ENCODE results near the gene PIAS1. TPM values are rescaled to one million over a fixed set of nuclear protein-coding genes. Genes with fewer than 3 reads are reported as not detected.
A peak's percentile ranks its signal among the peaks of the same experiment; 100 is the strongest.

Gene PIAS1
- total RNA-seq, 1 experiment from 2014 or later = 70.7 TPM

- H3K36me3 ChIP-seq = no peaks in the 10 kb centered on the region
- H3K27ac ChIP-seq = no peak overlapping the region
- DNase-seq = no peak
- no peak overlapping the region for H3K4me3 ChIP-seq
- H3K4me1 ChIP-seq = no peaks in the 10 kb centered on the region
- no peaks in the 10 kb centered on the region for H3K9me3 ChIP-seq (replicated peaks)
- H3K27me3 ChIP-seq = no peaks in the 10 kb centered on the region; the same call in 1 of the 2 replicates
Observed at GRCh38 chr15:68027388-68027787, 26.7 kb upstream of the PIAS1 start.

- H3K27ac ChIP-seq = no peak overlapping the region
- H3K27me3 ChIP-seq = no peaks in the 10 kb centered on the region; the same call in 1 of the 2 replicates
- H3K4me1 ChIP-seq = no peaks in the 10 kb centered on the region
- H3K9me3 ChIP-seq (replicated peaks) = no peaks in the 10 kb centered on the region
- DNase-seq = no peak
- no peak overlapping the region for H3K4me3 ChIP-seq
- no peaks in the 10 kb centered on the region for H3K36me3 ChIP-seq
Observed at GRCh38 chr15:68028137-68028887, 25.8 kb upstream of the PIAS1 start.

DNA sequence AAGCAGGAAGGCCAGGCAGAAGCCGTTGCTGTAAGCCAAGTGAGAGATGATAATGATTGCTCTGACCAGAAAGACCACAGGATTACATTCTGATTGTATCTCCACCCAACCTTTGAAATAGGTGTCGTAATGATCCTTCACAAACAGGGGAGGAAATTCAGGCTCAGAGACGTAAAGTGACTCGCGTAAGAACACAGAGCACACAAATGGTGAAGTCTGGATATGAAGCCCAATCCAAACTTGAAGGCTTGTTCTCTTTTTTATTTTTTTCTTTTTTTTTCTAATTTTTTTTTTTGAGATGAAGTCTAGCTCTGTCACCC is 25.3 kb upstream of the PIAS1 start:
- DNase-seq = no peak
- no peak overlapping the region for H3K27ac ChIP-seq
- no peaks in the 10 kb centered on the region for H3K4me1 ChIP-seq
- H3K27me3 ChIP-seq = no peaks in the 10 kb centered on the region; the same call in 1 of the 2 replicates
- H3K9me3 ChIP-seq (replicated peaks) = no peaks in the 10 kb centered on the region
- no peak overlapping the region for H3K4me3 ChIP-seq
- no peaks in the 10 kb centered on the region for H3K36me3 ChIP-seq

DNA sequence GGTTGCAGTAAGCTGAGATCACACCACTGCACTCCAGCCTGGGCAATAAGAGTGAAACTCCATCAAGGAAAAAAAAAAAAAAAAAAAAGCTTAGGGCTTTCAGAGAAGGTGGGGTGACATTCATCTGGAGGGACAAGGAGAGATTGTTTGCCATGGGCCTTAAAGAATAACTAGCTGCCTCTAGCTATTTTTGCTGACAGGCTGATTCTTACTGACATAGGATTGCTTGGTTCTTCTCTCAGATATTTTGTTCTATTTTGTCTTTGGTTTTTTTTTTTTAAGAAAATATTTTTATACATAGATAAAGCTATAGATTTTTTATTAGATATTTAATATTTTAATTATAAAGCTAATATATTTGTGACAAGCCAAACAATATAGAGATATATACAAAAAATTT is 24.2 kb upstream of the PIAS1 start:
- Histone ChIP-seq H3K36me3 (no peaks in the 10 kb centered on the region), H3K4me1 (no peaks in the 10 kb centered on the region), H3K9me3 (replicated peaks) (no peaks in the 10 kb centered on the region), H3K4me3 (no peak overlapping the region), H3K27ac (no peak overlapping the region), H3K27me3 (no peaks in the 10 kb centered on the region; the same call in 1 of the 2 replicates)
- DNase-seq = no peak

DNA sequence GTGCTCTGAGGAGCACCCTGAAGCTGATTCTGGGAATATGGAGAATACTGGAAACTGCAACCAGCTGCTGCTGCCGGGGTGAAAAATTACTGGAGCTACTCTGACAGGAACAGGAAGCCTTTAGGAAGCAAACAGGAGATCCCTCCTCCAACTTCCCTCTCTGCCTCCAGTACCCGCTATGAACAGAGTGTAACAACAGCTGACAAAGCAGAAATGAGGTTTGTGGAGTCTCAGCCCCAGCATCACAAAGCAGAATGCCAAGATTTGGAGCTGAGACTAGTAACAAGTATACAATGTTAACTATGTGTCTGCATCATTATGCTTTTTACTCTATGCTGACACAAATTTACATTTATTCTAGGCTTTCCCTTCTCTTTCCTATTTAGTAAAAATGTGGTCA is 22.7 kb upstream of the PIAS1 start:
- DNase-seq = peak in 1 of 2 experiments; percentile 36
- H3K4me1 ChIP-seq = no peaks in the 10 kb centered on the region
- no peak overlapping the region for H3K27ac ChIP-seq
- no peaks in the 10 kb centered on the region for H3K9me3 ChIP-seq (replicated peaks)
- H3K27me3 ChIP-seq = no peaks in the 10 kb centered on the region; the same call in 1 of the 2 replicates
- no peak overlapping the region for H3K4me3 ChIP-seq
- no peaks in the 10 kb centered on the region for H3K36me3 ChIP-seq

DNA sequence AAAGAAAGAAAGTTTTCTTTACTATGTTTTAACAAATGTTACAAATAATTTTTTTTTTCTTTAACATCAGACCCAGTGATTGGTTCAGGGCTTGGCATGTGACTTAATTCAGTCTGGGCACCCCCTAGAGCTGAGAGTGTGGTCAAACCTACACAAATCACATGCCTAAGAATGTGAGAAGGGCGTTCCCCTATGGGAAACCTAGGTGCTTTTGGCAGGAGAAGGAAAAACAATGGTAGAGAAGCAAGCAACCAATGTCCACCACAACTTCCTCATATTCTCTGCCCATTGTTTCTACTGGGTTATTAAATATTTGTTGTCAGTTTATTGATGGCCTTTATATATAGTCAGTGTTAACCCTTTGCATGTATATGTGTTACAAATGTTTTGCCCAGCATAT is 21.4 kb upstream of the PIAS1 start:
- Histone ChIP-seq H3K27ac (no peak overlapping the region), H3K9me3 (replicated peaks) (no peaks in the 10 kb centered on the region), H3K4me1 (no peaks in the 10 kb centered on the region), H3K27me3 (no peaks in the 10 kb centered on the region; the same call in 1 of the 2 replicates), H3K4me3 (no peak overlapping the region), H3K36me3 (no peaks in the 10 kb centered on the region)
- no peak for DNase-seq

GRCh38 chr15:68034081-68034480 is 20.0 kb upstream of the PIAS1 start:
- no peak overlapping the region for H3K4me3 ChIP-seq
- H3K9me3 ChIP-seq (replicated peaks) = no peaks in the 10 kb centered on the region
- no peaks in the 10 kb centered on the region; the same call in 1 of the 2 replicates for H3K27me3 ChIP-seq
- DNase-seq = no peak
- H3K36me3 ChIP-seq = no peaks in the 10 kb centered on the region
- no peaks in the 10 kb centered on the region for H3K4me1 ChIP-seq
- no peak overlapping the region for H3K27ac ChIP-seq

GRCh38 chr15:68034719-68035293 is 19.3 kb upstream of the PIAS1 start:
- Histone ChIP-seq H3K36me3 (no peaks in the 10 kb centered on the region), H3K4me3 (no peak overlapping the region), H3K4me1 (no peaks in the 10 kb centered on the region), H3K27me3 (no peaks in the 10 kb centered on the region; the same call in 1 of the 2 replicates), H3K9me3 (replicated peaks) (no peaks in the 10 kb centered on the region), H3K27ac (no peak overlapping the region)
- no peak for DNase-seq

DNA sequence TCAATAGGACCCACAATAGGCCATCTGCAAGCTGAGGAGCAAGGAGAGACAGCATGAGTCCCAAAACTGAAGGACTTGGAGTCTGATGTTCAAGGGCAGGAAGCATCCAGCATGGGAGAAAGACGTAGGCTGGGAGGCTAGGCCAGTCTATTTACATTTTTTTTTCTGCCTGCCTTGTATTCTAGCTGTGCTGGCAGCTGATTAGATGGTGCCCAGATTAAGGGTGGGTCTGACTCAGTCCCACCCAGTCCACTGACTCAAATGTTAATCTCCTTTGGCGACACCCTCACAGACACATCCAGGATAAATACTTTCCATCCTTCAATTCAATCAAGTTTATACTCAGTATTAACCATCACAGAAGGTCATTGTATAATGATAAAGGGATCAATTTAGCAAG is 15.9 kb upstream of the PIAS1 start:
- no peaks in the 10 kb centered on the region for H3K9me3 ChIP-seq (replicated peaks)
- H3K36me3 ChIP-seq = no peaks in the 10 kb centered on the region
- no peak overlapping the region for H3K27ac ChIP-seq
- no peak overlapping the region for H3K4me3 ChIP-seq
- H3K27me3 ChIP-seq = no peaks in the 10 kb centered on the region; the same call in 1 of the 2 replicates
- DNase-seq = no peak
- no peaks in the 10 kb centered on the region; the same call in 1 of the 2 replicates for H3K4me1 ChIP-seq

GRCh38 chr15:68040144-68040543 is 14.0 kb upstream of the PIAS1 start:
- no peaks in the 10 kb centered on the region for H3K36me3 ChIP-seq
- no peak overlapping the region for H3K27ac ChIP-seq
- H3K4me3 ChIP-seq = no peak overlapping the region
- no peaks in the 10 kb centered on the region; the same call in 1 of the 2 replicates for H3K27me3 ChIP-seq
- DNase-seq = no peak
- no peaks in the 10 kb centered on the region; the same call in 1 of the 2 replicates for H3K4me1 ChIP-seq
- H3K9me3 ChIP-seq (replicated peaks) = no peaks in the 10 kb centered on the region

GRCh38 chr15:68042156-68042854 is 11.8 kb upstream of the PIAS1 start:
- no peak for DNase-seq
- no peak overlapping the region for H3K27ac ChIP-seq
- H3K36me3 ChIP-seq = no peaks in the 10 kb centered on the region
- no peak overlapping the region for H3K4me3 ChIP-seq
- H3K9me3 ChIP-seq (replicated peaks) = no peaks in the 10 kb centered on the region
- H3K27me3 ChIP-seq = no peaks in the 10 kb centered on the region; the same call in 1 of the 2 replicates
- H3K4me1 ChIP-seq = no peaks in the 10 kb centered on the region; the same call in 1 of the 2 replicates

- H3K36me3 ChIP-seq = no peaks in the 10 kb centered on the region
- no peaks in the 10 kb centered on the region; the same call in 1 of the 2 replicates for H3K4me1 ChIP-seq
- H3K4me3 ChIP-seq = no peak overlapping the region
- no peak overlapping the region for H3K27ac ChIP-seq
- H3K9me3 ChIP-seq (replicated peaks) = no peaks in the 10 kb centered on the region
- DNase-seq = no peak
- no peaks in the 10 kb centered on the region; the same call in 1 of the 2 replicates for H3K27me3 ChIP-seq
Observed at GRCh38 chr15:68042855-68043222, 11.3 kb upstream of the PIAS1 start.

GRCh38 chr15:68045289-68046265 is 8.5 kb upstream of the PIAS1 start:
- Histone ChIP-seq H3K36me3 (no peaks in the 10 kb centered on the region), H3K9me3 (replicated peaks) (no peaks in the 10 kb centered on the region), H3K4me3 (no peak overlapping the region), H3K27me3 (no peaks in the 10 kb centered on the region; the same call in 1 of the 2 replicates), H3K27ac (no peak overlapping the region), H3K4me1 (no peaks in the 10 kb centered on the region; the same call in 1 of the 2 replicates)
- DNase-seq = no peak

DNA sequence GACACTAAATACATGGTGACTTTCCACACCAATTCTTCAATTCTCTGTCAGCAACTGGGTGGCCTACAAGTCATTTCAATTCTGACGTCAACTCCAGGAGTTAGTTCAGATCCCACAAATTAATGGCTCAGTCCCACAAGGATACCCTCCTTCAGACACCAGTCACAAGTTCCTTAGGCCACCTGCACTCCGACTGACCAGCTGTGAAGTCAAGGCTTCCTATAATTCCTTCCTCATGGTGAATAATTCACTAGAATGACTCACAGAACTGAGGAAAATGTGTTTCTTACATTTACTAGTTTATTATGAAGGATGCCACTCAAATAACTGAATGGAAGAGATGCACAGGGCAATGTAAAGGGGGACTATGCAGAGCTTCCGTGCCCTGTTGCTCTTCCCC is 6.3 kb upstream of the PIAS1 start:
- H3K27ac ChIP-seq = no peak overlapping the region
- DNase-seq = no peak
- no peaks in the 10 kb centered on the region for H3K4me1 ChIP-seq
- no peak overlapping the region for H3K4me3 ChIP-seq
- no peaks in the 10 kb centered on the region for H3K27me3 ChIP-seq
- no peaks in the 10 kb centered on the region for H3K36me3 ChIP-seq
- no peaks in the 10 kb centered on the region for H3K9me3 ChIP-seq (replicated peaks)
